ENCODE data around the gene ZNF526. TPM values are rescaled to one million over a fixed set of nuclear protein-coding genes. Genes with fewer than 3 reads are reported as not detected.

The ZNF526 gene
- total RNA-seq, 1 donor from 2014 or later: 13.9 TPM

GRCh38 chr19:42203700-42204099 lies 16.4 kb upstream of the ZNF526 start:
- Mint-ChIP-seq H3K36me3 (ENCODE audit: low read depth, unreplicated experiment) (peaks cover 67% of the 10 kb centered on the region), H3K9me3 (ENCODE audit: unreplicated experiment) (no peaks in the 10 kb centered on the region), H3K4me1 (ENCODE audit: unreplicated experiment) (peaks cover 19% of the 10 kb centered on the region), H3K27me3 (ENCODE audit: unreplicated experiment) (peaks cover 9% of the 10 kb centered on the region), H3K27ac (ENCODE audit: unreplicated experiment) (no peak overlapping the region), H3K4me3 (ENCODE audit: unreplicated experiment) (no peak overlapping the region)
- TF ChIP-seq, protein P1, sequence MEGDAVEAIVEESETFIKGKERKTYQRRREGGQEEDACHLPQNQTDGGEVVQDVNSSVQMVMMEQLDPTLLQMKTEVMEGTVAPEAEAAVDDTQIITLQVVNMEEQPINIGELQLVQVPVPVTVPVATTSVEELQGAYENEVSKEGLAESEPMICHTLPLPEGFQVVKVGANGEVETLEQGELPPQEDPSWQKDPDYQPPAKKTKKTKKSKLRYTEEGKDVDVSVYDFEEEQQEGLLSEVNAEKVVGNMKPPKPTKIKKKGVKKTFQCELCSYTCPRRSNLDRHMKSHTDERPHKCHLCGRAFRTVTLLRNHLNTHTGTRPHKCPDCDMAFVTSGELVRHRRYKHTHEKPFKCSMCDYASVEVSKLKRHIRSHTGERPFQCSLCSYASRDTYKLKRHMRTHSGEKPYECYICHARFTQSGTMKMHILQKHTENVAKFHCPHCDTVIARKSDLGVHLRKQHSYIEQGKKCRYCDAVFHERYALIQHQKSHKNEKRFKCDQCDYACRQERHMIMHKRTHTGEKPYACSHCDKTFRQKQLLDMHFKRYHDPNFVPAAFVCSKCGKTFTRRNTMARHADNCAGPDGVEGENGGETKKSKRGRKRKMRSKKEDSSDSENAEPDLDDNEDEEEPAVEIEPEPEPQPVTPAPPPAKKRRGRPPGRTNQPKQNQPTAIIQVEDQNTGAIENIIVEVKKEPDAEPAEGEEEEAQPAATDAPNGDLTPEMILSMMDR (IDR thresholded peaks at IDR 0.05; ENCODE audit: unreplicated experiment): no peak
- no peak for DNase-seq (ENCODE audit: low spot score)

- Mint-ChIP-seq H3K36me3 (ENCODE audit: low read depth, unreplicated experiment) (peaks cover 68% of the 10 kb centered on the region), H3K27me3 (ENCODE audit: unreplicated experiment) (peaks cover 9% of the 10 kb centered on the region), H3K4me1 (ENCODE audit: unreplicated experiment) (peaks cover 16% of the 10 kb centered on the region), H3K9me3 (ENCODE audit: unreplicated experiment) (no peaks in the 10 kb centered on the region), H3K27ac (ENCODE audit: unreplicated experiment) (peak overlapping the region; percentile 2), H3K4me3 (ENCODE audit: unreplicated experiment) (no peak overlapping the region)
- TF ChIP-seq, protein P1 (IDR thresholded peaks at IDR 0.05; ENCODE audit: unreplicated experiment): no peak
- DNase-seq (ENCODE audit: low spot score): no peak
Observed at GRCh38 chr19:42204664-42205063, 15.4 kb upstream of the ZNF526 start.

DNA sequence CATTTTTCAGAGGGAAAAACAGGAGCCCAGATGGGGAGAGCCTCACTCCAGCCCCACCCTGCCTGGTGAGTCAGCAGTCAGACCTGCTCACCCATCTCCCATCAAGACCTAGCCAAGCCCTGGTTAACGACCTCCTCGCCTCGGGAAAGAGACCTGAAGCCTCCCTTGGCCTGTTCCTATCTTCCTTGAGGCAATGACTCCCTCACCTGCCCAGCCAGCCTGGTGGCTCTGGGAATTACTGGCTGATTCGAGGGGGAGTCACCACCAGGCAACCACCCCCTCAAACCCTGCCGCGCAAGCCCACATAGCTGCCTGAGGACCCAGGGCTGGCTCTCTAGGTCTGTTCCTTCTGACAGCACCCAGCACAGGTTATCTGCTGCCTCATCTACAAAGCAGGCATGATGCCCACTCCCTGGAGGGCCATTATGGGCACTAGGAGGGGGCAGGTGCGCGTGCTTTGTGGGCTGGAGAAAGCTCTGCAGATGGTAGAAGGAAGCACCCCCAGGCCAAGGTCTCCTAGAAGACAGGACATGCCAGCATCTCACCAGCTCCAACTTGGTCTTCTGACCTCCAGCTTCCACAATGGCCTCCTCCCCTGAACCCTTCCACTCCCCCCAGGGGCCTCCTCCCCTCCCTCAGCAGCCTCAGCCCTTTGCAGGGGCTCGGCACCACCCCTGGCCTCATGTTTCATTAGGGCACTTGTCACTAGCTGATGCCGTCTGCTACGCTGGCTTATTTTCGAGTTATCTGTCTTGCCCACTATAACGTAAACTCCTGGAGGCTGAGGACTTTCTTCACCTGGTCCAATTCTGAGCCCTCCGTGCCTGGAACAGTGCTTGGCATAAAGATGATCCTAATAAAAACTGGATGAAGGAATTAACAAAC lies 13.0 kb upstream of the ZNF526 start:
- Mint-ChIP-seq H3K4me3 (ENCODE audit: unreplicated experiment) (peak overlapping the region; percentile 69), H3K36me3 (ENCODE audit: low read depth, unreplicated experiment) (peaks cover 56% of the 10 kb centered on the region), H3K4me1 (ENCODE audit: unreplicated experiment) (peaks cover 13% of the 10 kb centered on the region), H3K27me3 (ENCODE audit: unreplicated experiment) (peaks cover 4% of the 10 kb centered on the region), H3K27ac (ENCODE audit: unreplicated experiment) (peak overlapping the region; percentile 64), H3K9me3 (ENCODE audit: unreplicated experiment) (no peaks in the 10 kb centered on the region)
- no peak for DNase-seq (ENCODE audit: low spot score)
- TF ChIP-seq, protein P1 (IDR thresholded peaks at IDR 0.05; ENCODE audit: unreplicated experiment): no peak

- H3K27ac Mint-ChIP-seq (ENCODE audit: unreplicated experiment): peak overlapping the region; percentile 64
- H3K4me3 Mint-ChIP-seq (ENCODE audit: unreplicated experiment): peak overlapping the region; percentile 69
- no peak for DNase-seq (ENCODE audit: low spot score)
- H3K27me3 Mint-ChIP-seq (ENCODE audit: unreplicated experiment): no peaks in the 10 kb centered on the region
- H3K4me1 Mint-ChIP-seq (ENCODE audit: unreplicated experiment): peaks cover 13% of the 10 kb centered on the region
- H3K36me3 Mint-ChIP-seq (ENCODE audit: low read depth, unreplicated experiment): peaks cover 52% of the 10 kb centered on the region
- TF ChIP-seq, protein P1 (IDR thresholded peaks at IDR 0.05; ENCODE audit: unreplicated experiment): no peak
- no peaks in the 10 kb centered on the region for H3K9me3 Mint-ChIP-seq (ENCODE audit: unreplicated experiment)
Observed at GRCh38 chr19:42207767-42208271, 12.3 kb upstream of the ZNF526 start.

GRCh38 chr19:42208612-42209011 lies 11.5 kb upstream of the ZNF526 start:
- TF ChIP-seq, protein P1 (IDR thresholded peaks at IDR 0.05; ENCODE audit: unreplicated experiment): no peak
- Mint-ChIP-seq H3K36me3 (ENCODE audit: low read depth, unreplicated experiment) (peaks cover 50% of the 10 kb centered on the region), H3K4me1 (ENCODE audit: unreplicated experiment) (peaks cover 13% of the 10 kb centered on the region), H3K4me3 (ENCODE audit: unreplicated experiment) (no peak overlapping the region), H3K9me3 (ENCODE audit: unreplicated experiment) (no peaks in the 10 kb centered on the region), H3K27me3 (ENCODE audit: unreplicated experiment) (no peaks in the 10 kb centered on the region), H3K27ac (ENCODE audit: unreplicated experiment) (peak overlapping the region; percentile 77)
- no peak for DNase-seq (ENCODE audit: low spot score)

Data from endothelial cell (in vitro differentiated cells).